SHP77 (cell line): ENCODE measurements around the gene SEMA5A.
A peak's percentile ranks its signal among the peaks of the same experiment; 100 is the strongest.

Source experiments
- DNase-seq, 2 experiments: peaks; one replicate each; lab custom pipeline; 2025; lab: John Stamatoyannopoulos, UW

Gene SEMA5A

DNA sequence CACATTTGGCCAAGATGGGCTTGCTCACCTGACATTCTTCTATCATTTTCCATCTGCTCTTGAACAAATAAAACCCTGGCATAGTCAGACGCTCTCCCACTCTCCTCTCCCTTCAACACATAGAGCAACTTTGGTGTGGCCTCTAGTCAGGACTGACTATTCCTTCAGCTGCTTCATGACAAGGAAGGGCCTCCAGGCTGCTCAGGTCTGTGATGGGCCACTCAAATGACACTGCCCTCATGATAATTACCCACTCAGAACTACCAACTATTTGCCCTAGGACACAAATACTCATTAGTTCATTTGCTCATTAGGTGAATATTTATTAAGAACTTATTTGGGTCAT is 376.3 kb downstream of the SEMA5A start:
- DNase-seq, result no peak

DNA sequence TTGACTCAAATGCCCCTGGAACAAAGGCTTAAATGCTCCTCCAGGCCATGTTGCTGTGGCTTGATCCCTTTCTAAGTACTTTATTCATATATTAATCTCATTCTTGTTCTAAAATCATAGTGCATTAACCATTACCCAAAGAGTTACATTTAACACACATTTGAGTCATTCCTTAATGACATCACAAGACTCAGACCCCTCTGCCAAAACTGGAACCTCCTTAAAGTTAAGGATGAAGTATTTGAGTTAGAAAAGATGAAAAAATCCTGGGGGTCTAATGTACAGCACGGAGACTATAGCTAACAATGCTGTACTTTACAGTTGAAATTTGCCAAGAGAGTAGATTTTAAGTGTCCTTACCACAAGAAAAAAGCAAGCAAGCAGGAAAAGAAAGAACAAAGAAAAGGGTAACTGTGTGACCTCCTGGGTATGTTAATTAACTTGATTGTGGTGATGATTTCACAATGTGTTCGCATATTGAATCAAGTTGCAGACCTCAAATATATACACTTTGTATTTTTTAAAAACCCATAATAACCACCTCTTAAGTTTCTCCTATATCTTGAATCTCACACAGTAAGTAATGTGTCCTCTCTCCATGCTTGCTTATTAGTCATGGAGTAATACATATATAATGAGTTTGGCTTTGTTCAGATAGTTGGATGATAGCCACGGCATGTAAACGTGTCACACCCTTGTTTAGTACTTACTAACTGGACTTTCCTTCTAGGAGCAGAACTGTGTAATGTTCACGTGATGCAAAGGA is 376.9 kb downstream of the SEMA5A start:
- no peak for DNase-seq

DNA sequence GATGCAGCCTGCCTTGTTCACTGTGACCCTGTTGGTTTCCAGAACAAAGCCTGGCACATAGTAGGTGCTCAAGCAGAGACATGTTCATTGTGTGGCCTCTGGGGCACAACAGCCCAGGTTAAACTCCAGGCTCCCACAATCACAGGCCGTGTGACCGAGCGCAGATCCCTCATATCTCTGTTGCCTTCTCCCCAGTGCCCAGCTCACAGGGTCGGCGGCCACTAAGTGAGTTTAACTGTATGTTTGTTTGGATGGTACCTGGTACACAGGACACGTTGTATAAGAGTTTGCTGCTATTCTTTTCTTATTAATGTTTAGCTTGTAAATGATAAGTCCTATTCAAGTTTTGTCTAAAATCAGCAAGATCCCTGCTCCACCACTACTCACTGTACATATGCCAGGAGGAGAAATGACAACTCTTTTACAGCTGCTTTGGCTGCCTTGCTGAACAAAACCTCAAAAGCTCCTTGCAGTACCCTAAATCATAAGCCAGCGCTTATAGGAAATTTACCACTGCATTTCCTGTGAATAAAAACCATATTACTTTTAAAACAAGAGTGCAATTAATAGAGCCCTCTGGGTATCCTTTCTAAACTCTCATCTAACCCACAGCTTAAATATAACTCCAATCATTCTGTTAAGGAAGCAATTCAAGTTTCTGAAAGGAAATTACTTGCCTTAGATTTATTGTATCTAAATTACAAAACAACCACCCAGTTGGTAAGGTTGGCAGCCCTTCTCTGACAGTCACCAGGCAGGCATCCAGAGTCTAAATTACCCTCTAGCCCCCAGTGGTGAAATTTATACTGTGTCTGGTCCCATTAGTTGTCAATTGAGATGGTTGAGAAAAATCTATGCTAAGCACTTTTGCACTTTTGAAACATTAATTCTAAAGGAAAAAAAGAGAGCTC is 379.4 kb downstream of the SEMA5A start:
- no peak for DNase-seq

DNA sequence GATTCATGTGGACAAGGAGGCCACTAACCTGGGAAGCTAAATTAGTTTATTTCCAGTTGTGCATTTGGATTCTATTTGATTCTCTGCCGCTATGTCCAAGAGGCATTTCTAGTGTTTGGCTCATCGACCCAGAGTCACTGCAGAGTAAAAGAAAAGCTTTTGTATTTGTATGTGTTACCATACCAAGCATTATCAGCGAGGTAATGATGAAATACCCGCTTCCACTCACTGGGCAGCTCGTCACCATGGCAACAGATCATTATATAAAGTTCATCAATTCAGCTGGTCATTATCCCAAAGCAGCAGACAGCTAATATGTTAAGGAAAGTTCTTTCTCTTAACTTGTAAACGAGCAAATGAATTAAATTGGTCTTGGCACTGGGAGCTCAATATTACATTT is 380.3 kb downstream of the SEMA5A start:
- no peak for DNase-seq

DNA sequence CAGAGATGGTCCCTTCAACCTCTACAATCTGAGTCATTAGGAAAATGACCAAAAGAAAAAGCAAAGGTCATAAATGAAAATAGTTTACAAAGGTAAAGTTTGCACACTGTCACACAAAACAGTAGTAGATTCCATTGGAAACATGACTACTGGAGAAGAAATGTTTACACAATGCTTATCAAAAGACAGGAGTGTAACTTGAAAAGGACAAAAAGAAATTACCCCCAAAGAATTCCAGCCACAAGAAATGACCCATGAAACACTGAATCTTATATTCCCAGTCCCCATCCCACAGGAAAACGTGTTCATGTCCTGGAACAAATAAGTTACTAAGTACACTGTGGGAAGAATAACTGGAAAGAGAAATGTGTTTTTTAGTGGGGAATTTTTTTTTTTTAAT is 385.1 kb downstream of the SEMA5A start:
- DNase-seq, result no peak

DNA sequence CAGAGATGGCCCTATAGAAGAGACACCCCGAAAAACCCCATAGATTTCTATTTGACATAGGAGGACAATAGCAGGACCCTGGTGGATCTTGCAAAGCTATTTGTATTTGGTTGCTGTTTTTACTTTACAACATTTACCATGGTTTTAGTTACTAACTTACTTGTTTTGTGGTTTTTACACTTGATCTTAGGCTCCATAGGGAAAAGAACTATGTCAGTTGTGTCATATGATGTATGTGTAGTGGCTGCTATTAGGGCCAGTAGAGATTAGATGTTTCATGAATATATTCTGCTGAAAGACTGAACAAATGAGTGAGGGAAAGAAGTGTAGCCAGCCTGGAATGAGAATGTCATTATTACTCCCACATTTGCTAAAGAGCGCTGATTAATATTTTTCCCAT is 388.1 kb downstream of the SEMA5A start:
- DNase-seq, result no peak

DNA sequence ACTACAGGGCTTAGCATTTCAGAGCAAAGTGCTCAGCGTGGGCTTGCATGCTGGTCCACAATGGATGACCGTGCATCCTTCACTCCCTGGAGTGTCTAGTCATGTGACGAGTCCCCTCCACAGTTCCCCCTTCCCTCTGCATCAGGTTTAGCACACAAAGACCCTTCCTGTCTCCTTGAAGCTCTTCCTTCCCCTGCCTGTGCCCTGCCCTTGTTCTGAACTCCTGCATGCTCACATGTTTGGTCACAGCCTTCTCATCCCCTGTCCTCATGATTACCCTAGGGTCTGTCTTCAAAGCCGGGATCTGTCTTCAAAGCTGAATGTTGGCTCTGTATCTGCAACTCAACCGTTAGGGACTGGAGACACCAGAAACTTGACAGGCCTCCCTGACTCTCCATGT is 388.9 kb downstream of the SEMA5A start:
- no peak for DNase-seq

DNA sequence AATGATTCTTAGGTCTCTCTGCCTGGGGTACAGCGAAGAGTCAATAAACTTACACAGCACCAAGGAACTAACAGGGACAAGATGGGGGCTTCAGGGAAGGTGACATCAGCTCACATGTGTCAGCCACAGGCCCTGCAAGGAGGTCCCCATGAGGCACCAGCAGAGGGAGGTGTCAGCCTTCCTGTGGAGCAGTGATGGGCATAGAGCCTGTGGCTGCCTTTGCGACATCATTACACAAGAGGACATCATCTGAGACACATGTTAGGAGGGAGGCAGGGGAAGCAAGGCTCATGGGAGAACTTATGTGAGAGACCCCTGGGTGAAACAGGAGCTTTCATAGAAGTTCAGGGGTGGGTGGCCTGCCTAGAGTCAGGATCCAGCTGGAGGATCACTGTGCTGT is 389.6 kb downstream of the SEMA5A start:
- DNase-seq, result peak; percentile 14 to 29

DNA sequence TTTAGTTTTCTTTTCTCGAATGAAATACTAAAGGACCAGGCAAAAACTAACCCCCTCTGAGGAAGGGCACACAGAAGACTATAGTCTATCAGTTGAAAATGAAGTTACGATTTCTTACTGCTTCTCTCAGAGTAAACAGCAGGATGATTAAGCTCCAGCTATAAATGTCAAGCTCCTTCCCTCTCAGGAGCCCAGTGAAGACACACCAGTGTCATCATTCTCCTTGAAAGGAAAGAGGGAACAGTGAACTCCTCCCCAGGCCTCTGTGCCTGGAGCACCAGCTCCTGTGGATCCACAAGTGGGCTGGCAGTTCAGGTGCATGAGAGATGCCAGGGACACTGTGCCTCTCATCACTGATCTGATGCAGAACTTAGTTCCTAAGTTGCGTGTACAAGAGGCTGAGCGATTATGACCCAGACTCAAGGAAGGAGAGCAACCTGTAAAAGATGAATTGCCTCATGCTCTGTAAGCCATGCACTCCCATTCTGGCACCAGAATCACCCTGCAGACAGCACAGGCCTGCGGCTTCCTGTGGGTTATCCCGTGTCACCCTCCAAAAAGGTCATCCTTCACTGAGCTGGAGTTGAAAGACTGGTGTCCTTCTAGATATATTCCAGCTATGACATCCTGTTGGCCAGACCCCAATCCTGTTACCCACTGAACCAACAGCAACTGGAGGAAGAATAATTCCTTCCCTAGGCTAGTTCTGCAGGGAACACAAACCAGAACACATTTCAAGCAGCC is 394.0 kb downstream of the SEMA5A start:
- DNase-seq, result no peak

DNA sequence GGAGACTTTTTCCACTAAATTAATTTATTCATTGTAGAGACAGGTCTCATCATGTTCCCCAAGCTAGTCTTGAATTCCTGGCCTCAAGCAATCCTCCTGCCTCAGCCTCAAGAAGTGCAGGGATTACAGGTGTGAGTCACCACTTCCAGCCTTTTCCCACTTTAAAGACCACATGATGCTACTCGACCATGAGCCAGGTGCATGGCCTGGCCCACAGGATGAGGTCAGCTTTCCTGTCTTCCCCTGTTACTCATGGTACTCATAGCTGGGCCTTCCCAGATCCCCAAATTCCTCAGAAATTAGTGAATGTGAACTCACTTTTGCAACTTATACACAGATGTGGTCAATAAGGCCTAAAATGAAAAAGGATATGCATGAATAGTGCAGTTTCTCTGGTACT is 395.9 kb downstream of the SEMA5A start:
- no peak for DNase-seq

DNA sequence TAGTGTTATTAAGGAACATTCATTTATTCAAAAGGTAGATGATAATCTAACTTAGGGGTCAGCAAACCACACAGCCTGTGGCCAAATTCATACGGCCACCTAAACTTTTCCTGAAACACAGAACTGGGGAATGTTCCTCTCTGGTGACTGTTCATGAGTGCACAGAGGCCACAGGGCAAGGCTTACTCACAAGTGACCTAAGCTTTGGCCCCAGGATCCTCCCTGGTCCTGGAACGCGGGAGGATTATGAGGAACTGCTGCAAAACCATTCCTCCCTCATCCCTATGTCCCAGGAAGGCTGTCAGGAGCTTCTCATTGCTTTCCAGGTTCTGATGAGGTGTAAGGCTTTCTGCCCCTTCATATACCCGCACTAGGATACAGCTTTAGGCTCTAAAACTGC is 397.6 kb downstream of the SEMA5A start:
- DNase-seq, result no peak

DNA sequence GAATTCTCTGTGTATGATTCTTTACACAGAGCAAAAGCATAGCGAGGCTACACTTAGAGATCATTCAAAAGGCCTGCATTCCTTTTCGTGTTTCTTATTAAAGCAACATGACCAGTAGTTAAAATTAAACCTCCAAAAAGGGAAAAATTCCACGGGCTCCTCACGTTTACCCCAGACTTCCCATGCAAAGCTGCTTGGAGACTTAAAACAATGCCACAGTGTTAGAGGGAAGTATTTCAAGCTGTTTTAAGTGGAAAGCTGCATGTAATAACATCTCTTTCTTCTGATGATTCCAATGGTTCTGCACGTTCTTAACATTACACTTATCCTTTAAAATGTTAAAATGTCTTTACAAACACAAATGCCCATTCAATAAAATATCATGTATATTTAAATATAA is 405.2 kb downstream of the SEMA5A start:
- no peak for DNase-seq

DNA sequence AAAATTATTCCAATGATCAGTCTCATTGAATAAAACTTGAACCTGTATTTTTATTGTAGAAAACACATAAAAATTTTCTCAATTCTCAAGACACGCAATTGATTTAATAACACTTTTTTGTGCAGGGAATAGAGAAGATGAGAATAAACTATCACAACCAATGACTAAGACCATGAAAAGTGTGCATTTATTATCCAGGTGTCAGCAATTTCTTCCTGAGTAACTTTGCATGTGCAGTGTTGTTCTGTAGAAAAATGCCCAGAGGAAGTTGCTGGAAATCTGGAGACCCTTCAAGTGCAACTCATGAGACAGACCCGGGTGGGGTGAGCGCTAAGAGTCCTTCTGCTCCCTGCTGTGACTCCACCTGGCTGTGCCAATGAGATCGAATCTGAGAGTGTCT is 405.7 kb downstream of the SEMA5A start:
- no peak for DNase-seq

DNA sequence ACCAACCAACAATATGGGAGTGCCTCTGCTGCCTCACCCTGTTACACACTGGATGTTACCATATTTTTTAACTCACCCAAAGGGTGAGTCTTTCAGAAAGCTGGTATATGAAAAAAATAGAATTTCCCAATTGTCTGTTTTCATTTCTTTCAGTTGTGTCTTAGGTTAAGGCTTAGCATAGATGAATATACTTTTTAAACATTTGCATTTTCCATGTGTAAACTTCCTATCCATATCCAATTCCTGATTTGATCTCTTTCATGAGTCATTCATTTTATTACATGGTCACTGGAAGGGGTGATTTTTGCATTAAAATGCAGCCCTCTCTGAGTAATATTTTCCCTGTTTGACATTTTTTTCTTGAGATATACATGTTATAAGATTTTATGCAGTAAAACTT is 406.5 kb downstream of the SEMA5A start:
- no peak for DNase-seq

DNA sequence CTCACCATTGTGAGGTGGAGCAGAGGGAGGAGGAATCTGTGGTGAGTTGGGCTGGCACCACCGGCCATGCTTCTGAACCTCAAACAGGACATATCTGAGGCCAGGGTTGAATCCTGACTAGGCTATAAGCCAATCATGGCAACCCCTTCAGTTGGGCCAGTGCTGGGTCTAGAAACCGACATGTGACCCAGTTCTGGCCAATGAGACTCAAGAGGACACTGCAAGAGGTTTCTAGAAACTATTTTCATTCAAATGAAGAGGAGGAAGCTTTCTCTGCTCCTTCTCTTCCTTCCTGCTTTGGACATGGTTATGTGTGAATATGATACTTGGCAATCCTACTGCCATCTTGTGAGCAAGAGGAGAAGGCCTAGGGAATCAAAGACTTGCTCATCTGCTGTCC is 417.7 kb downstream of the SEMA5A start:
- no peak for DNase-seq

DNA sequence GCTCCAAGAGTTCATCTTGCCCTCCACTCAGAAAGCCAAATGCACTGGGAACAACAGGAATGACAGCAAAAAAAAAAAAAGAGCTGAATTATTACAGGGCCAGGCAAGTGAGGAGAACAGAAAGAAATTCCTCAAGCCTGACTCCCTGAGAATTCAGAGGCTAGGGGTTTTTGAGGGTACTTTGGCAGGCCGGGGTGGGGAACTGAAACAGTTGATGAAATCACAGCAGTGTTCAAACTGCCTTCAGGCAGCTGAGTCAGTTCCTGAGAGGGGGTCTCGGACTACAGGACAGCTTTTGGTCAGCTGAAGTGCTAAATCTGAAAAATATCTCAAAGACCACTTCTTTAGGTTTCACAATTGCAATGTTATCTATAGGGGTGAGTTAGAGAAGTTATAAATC is 419.4 kb downstream of the SEMA5A start:
- DNase-seq, result no peak

DNA sequence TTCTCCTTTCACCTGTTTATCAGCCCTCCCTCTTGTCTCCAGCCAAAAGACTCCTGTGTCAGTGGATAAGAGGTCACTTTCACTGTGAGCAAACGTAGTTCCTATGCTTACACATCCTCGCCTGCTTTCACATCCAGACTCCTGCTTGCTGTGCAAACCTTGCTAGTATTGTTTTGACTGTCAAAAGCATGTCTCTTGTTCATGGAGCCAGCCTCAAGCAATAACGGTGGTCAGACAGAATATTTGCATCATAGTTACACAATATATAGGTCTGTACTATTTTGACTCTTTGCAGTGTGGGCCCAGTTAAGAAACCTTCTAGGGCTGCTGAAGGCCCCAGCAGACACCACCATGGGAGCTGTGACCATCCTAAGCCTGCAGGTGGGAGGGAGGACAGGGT is 420.0 kb downstream of the SEMA5A start:
- DNase-seq, result no peak

DNA sequence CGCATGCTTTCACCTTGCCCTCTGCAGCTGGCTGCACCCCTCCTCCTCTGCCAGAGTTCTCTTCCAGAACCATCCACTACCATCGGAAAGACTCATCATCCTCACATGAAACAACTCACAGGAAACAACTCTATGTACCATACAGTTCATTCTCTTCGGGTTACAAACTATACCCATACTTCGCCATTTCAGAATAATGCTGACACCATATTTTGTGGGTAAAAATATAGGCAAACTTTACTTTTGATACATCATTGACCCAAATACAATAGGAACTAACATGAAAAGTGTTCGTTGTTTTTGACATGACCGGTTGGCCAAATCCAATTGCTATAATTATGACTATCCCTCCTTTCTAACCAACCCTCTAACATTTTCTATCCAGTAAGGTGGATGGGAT is 421.0 kb downstream of the SEMA5A start:
- DNase-seq, result no peak

DNA sequence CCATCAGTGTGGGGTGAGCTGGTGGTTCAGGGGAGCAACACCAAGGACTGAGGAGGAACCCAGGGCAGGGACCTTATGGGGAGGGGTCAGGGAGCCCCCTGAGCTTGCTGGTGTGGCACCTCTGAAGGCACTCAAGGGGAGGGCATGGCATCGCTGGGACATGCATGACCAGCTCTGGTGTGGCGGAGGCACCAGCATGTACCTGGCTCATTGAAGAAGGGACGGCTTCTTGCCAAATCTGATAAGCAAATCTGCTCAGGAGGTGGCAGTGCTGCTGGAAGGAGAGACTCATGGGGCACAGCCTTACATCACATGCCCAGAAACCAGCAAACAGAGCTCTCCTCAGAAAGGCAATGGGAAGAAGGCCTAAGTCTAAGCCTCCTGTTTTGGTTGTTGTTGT is 421.8 kb downstream of the SEMA5A start:
- DNase-seq, result no peak

DNA sequence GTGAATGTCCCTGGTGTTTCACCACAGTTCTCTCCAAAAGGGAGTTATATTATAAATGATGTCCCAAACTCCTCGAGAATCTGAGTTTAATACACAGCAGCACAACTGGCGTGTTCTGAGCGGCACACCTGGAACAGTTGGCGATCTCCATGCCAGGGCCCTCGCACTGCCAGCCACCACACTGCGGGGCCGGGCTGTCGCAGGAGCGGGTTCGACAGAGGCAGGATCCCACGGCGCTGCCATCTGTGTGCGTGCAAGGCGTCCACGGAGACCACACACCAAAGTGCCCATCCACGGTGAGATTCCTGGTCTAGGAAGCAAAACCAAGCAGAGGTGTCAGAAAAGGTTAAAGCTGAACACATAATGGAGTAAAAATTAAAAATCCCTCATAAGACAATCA is 423.3 kb downstream of the SEMA5A start:
- DNase-seq, result no peak

DNA sequence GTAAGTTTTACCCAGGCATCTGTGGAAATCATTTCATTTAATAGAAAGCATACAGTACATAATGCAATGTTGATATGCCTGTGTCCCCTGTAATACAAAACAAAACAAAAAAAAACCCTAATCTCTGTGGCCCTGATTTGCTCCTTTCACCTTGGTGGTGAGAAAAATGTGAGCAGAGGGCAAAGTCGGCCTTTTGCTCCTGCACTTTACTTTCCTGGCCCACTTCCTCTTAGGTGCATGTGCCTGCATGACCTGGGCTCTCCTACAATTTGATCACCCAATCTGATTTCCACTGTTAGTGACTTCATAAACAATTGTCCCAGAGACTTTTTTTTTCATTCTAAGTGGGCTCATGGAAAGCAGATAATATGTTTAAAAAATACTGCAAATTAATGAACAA is 424.3 kb downstream of the SEMA5A start:
- DNase-seq, result no peak

DNA sequence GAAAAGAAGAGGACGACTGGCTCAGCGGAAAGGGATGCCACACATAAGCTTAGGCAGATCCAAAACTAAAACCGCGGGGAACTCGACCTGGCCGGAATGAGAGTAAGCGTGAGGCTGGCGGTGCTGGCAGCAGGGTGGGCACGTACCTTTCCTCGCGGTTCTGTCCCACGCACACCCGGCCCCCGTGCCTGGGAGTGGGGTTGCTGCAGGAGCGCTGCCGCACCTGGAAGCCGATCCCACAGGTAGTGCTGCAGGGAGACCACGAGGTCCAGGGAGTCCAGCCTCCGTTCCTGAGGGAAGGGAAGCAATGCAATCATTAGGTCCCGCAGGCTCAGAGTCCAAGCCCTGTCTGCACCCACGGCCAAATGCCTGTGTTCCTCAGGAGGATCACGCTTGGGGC is 427.0 kb downstream of the SEMA5A start:
- DNase-seq, result no peak

DNA sequence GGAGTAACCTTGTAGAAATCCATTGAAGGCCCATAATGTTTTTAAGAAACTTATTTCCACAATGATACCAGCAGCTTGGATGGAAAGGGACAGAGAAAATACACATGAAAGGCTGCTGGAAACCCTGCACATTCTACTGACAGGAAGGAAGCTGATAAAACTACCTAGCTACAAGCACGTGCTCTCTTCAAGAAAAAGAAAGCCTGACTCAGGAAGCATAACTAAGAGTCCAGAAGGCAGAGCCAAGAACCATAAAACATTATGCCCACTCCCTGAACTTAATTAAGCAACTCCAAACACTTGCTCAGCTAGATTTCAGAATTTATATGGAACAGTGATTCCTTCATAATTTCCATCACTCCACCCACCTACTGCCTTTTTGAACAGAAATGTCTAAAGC is 430.8 kb downstream of the SEMA5A start:
- no peak for DNase-seq
